Tibial nerve (tissue), 4 donors: ENCODE data around the gene GCHFR.

Experiments
- CTCF ChIP-seq, 5 experiments: fragments of 200-600 bp in 3 of 5; fragments of 450-650 bp in 2 of 5; sonication (generic) in 3 of 5; IDR thresholded peaks; one replicate each; pipeline ENCODE4 v1.5.1; 2016 to 2019; ENCODE audit warnings: antibody characterized with exemption in 5 of 5, mild to moderate bottlenecking in 3 of 5, moderate library complexity in 2 of 5
- EP300 ChIP-seq, 2 donors: sonication (generic); formaldehyde crosslinking; IDR thresholded peaks; one replicate each; pipeline ENCODE4 v1.6.1; 2017; ENCODE audit warnings: antibody characterized with exemption in 2 of 2, mild to moderate bottlenecking in 1 of 2

GRCh38 chr15:40754883-40755811, 8.7 kb upstream of the GCHFR start, which contains the start of gene RMDN3:
- TF ChIP-seq CTCF (IDR thresholded peaks at IDR 0.05) (peak in 3 of 5 experiments; percentile 22 to 58 (median 31)), EP300 (IDR thresholded peaks at IDR 0.05) (peak; percentile 81 to 97)
